SU-DHL-6 (cell line): Measurements from ENCODE around the gene SYDE2.

Experiments used
- EZH2phosphoT487 ChIP-seq: fragments of 200-600 bp; sonication (generic), shearing (Covaris generic); conservative IDR thresholded peaks from 2 replicates; pipeline ENCODE4 v1.6.1; 2018; ENCODE audit warnings: mild to moderate bottlenecking, antibody characterized with exemption, low read length, moderate library complexity, mixed read lengths
- TF ChIP-seq, protein P1 (sequence below): fragments of 200-600 bp; sonication (generic); IDR thresholded peaks from one replicate; pipeline ENCODE4 v1.5.1; 2017; ENCODE audit warnings: antibody characterized with exemption, mild to moderate bottlenecking, low read length, moderate library complexity; ENCODE audit not compliant: insufficient read depth, poor library complexity, severe bottlenecking

DNA sequence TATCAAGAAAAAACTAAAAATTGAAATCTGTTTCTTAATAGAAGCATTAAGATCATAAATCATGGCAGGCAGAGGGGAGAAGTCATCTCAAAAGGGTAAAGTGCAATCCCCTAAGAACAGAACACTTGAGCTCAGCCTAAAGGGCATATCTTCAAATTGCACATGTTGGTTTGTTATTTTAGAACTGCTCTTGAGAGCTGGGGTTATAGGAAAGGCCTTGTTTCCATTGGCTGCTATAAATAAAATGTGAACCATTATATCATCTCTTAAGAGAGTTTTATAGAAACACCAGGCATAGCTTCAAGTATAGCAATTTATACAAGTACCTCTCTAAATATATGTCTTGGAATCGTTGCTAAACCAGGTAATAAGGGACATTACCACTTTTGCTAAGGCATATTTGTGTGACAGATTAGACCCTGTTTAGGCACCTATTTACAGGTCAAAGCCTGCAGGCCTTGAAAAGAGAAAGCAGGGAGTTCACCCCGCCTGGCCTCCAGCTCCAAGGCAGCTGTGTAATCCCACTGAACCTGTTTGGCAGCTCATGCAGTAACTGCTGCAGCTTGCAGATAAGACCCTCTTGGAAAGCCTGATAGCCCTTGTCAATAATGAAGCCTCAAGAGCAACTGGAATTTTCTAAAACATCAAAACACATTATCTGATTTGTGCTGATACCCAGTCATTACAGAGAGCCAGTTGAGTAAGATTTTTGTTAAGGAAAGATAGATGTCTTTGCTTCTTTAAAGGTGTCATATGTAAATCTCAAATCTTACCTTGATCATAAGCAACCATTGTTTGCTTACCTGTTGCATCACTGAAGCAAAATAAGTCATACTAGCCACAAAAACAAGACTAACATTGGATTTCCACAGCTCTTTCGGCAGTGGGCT, 24.2 kb upstream of the SYDE2 start:
- TF ChIP-seq, protein P1, sequence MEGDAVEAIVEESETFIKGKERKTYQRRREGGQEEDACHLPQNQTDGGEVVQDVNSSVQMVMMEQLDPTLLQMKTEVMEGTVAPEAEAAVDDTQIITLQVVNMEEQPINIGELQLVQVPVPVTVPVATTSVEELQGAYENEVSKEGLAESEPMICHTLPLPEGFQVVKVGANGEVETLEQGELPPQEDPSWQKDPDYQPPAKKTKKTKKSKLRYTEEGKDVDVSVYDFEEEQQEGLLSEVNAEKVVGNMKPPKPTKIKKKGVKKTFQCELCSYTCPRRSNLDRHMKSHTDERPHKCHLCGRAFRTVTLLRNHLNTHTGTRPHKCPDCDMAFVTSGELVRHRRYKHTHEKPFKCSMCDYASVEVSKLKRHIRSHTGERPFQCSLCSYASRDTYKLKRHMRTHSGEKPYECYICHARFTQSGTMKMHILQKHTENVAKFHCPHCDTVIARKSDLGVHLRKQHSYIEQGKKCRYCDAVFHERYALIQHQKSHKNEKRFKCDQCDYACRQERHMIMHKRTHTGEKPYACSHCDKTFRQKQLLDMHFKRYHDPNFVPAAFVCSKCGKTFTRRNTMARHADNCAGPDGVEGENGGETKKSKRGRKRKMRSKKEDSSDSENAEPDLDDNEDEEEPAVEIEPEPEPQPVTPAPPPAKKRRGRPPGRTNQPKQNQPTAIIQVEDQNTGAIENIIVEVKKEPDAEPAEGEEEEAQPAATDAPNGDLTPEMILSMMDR = no peak
- TF ChIP-seq EZH2phosphoT487 = no peak
